Adipose tissue (tissue), 3 donors: ENCODE measurements around the gene TLCD4. TPM values are rescaled to one million over a fixed set of nuclear protein-coding genes. Genes with fewer than 3 reads are reported as not detected.
"Not testable (repeated sequence)": the region's sequence is repeated elsewhere in the genome, so short reads cannot be mapped to it uniquely, and the experiment has no call there.

ENCODE experiments used
- H3K27ac ChIP-seq: one replicate; pipeline ENCODE4 v1.5.1; 2013; ENCODE audit warnings: low read depth, low read length
- WGBS, 3 donors: extraction: QIAGEN DNeasy Blood & Tissue Kit; methylation state at CpG; one replicate each; pipeline ENCODE4 v1.1.7; 2013; 5-methylcytosine and 5-hydroxymethylcytosine counted together
- polyA plus RNA-seq, 3 donors: library from polyadenylated mRNA; stranded (reverse); fragments of 200-250 nt; gene quantifications; one replicate each; pipeline ENCODE4 v1.2.3, GENCODE V29; 2013
- donor health status: healthy with polysubstance abuse.
- donor health status: Bipolar disorder and iron deficiency.
- donor health status: healthy.

The TLCD4 gene
- polyA plus RNA-seq, 3 donors, result 1.9 to 2.7 (median 2.1) TPM

DNA sequence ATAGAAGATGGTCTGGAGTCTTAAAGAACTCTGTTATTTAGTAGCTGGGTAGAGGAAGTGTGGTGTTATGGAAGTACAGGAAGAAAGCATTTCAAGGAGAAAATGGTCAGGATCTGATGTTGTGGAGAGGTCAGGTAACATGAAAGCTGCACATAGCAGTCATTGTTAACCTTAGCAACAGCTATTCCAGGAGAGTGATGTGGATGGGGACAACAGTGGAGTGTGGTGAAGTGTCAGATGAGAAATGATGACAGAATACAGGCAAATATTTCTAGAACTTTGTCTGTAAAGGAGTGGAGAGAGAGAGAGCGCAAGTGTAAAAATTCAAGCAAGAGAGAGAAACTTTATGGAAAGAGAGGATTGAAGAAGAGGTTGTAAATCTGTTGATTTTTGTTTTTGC is 15.6 kb downstream of the TLCD4 start:
- 95 to 100% (median 100%) methylated on average over 1 of the region's 1 CpG for WGBS, 3 donors
- H3K27ac ChIP-seq, result no peak overlapping the region

DNA sequence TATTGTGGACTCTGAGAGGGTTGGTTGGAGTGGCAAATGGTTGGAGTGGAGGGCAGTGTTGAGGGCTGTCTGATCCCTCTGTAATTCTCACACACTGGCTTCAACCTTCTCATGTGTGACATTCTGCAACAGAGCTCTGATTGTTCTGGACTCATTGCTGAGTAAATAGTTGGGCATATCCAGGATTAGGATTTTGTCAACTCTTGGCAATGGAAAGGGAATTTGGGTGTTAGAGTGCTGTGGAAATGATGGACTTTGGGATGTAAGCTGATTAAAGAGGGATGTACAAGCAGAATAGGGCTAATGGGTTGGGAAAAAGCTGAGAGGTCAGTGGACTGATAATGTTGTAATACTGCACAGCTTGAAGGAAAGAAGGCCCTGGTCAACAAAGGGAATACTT is 16.5 kb downstream of the TLCD4 start:
- H3K27ac ChIP-seq, result no peak overlapping the region

DNA sequence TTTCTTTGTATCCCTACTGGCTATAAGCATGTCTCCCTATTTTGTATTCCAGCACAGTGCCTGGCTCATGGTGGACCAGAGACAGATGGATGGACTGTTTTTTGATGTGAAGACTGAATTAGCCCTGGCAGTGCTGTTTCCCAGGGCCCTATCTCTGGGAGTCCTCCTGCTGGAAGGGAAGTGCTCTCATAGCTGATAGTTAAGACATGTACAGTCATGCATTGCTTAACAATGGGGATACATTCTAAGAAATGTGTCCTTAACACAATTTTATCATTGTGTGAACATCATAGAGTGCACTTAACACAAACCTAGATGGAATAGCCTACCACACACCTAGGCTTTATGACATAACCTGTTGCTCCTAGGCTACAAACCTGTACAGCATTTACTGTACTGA is 21.1 kb downstream of the TLCD4 start:
- no peak overlapping the region for H3K27ac ChIP-seq

DNA sequence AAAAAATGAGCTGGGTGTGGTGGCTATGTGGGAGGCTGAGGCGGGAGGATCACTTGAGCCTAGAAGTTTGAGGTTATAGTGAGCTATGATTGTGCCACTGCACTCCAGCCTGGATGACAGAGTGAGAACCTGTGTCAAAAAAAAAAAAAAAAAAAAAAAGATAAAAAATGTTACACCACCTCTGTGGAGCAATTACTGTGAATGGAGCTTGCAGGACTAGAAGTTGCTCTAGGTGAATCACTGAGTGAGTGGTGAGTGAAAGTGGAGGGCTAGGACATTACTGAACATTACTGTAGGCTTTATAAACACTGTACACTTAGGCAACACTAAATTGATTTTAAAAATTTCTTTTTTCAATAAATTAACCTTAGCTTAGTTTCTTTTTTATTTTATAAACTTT is 21.9 kb downstream of the TLCD4 start:
- H3K27ac ChIP-seq, result no peak overlapping the region
- 97 to 100% (median 100%) methylated on average over 1 of the region's 1 CpG for WGBS, 3 donors

DNA sequence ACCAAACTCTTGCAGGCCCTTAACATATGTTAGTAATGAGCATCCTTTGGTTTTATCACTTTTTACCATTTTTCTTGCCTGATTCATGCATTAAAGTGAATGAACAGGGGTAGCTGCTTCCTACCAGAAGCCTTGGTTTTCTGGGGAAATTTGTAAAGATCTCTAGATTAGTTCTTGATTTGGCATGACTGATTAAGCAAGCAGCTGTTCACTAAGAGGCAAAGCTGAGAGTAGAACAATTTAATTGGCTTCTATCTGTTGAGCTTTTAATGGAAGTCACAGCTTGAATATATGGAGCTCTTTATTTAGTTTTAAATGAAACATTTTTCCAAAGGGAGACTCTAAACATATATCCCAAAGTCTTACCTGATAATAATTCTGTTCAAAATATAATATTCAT is 23.6 kb downstream of the TLCD4 start:
- no peak overlapping the region for H3K27ac ChIP-seq

DNA sequence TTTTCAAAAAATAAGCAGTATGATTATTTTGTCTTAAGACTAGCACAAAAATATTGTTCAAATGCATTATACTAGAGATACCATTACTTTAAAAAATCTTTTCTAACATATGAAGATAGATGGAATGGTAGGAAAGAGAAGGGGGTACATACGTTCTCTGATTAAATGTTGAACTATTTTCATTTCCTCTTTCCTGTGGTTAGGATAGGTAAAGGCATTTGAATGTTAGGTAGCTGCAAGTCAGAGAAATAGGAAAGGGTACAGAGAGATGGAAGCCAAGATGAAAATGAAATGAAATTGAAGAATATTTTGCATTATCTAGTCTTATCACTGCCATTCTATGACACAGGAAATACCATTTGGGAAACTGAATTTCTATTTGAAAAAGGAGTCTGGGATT is 28.3 kb downstream of the TLCD4 start:
- H3K27ac ChIP-seq, result no peak overlapping the region
- 62 to 91% (median 71%) methylated on average over 1 of the region's 1 CpG for WGBS, 3 donors

DNA sequence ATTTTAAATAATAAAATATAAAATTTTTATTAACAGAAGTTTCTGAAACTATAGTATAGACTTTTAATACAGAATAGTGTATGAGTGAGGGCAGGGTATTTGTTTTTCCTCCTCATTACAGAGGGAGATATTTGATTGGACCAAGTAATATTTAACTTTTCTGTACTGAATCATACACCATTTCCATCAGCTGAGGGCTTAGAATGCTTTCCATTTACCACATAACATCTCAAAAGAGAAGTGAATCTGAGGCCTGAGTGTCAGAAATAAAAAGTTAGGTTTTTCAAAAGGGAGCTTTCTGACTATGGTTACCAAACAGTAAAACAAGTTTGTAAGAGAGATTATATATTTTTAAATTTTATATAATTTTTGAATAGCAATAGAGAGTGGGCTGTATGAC is 29.5 kb downstream of the TLCD4 start:
- no peak overlapping the region for H3K27ac ChIP-seq

DNA sequence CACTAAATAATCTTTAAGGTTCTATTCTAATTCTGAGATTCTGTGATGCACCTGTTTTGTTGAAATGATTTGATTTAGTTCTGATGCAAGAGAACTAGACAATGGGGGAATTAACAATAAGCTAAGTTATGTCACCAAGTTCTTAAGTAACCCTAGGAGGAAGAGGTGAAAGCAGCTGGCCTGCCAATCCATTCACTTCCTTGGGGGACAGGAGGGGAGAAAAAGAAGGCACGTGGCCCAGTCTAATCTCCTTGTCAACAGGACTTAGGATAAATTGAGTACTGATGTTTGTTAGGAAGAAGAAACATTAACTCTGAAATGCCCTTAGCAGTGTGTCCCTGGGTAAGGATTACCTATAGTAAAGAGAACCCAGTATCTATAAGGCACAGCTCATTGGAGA is 36.9 kb downstream of the TLCD4 start:
- H3K27ac ChIP-seq, result no peak overlapping the region
- WGBS, 3 donors, result 14 to 37% (median 36%) methylated on average over 1 of the region's 1 CpG

DNA sequence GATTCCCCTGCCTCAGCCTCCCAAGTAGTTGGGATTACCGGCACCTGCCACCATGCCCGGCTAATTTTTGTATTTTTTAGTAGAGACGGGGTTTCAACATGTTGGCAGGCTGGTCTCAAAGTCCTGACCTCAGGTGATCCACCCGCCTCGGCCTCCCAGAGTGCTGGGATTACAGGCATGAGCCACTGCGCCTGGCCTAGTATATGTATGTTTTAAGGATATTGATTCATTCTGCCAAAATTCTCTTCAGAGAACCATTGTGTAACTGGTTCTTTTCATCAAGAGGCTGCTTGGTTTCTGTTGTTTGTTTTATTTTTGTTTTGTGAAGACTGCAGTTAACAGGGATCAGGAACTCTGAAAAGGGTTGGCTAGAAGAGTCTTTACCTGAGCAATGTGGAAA is 48.4 kb downstream of the TLCD4 start:
- 95 to 98% (median 98%) methylated on average over 6 of the region's 6 CpGs for WGBS, 3 donors
- H3K27ac ChIP-seq, result not testable (repeated sequence)

Other genes starting within 250 kb of the TLCD4 start
- gene CNN3, start 190.2 kb upstream of the TLCD4 start, polyA plus RNA-seq, result 100 to 1,000 TPM in 2 of 3 donors, 10 to 100 TPM in 1; 38.4 to 151 (median 131) TPM
- 1 to 10 TPM in 2 of 3 donors, under 1 TPM in 1; 0.79 to 2.7 (median 2.0) TPM for gene ALG14, start 44.4 kb upstream of the TLCD4 start, polyA plus RNA-seq
- gene RWDD3, start 116.9 kb downstream of the TLCD4 start, polyA plus RNA-seq, result 10 to 100 TPM in 2 of 3 donors, 1 to 10 TPM in 1; 7.6 to 29.1 (median 11.6) TPM